Lung (tissue), 12 donors: ENCODE data around the gene RERE. TPM values are rescaled to one million over a fixed set of nuclear protein-coding genes. Genes with fewer than 3 reads are reported as not detected.

Experiments used
- ATAC-seq: fragments of 200-7000 bp; cut with Tn5 transposase; one replicate; pipeline ENCODE4 v1.9.1; 2020; ENCODE audit warnings: moderate number of reproducible peaks; ENCODE audit not compliant: insufficient read depth, low FRiP score
- DNase-seq, 3 donors: peaks; one replicate each; pipeline ENCODE4 v3.0.0-alpha.2; 2013 to 2017
- H3K27ac ChIP-seq, 2 donors: one replicate each; pipeline ENCODE4 v1.5.1; 2013; ENCODE audit warnings: mild to moderate bottlenecking in 2 of 2, moderate library complexity in 2 of 2, control low read depth in 1 of 2, inconsistent platforms in 1 of 2, low read depth in 1 of 2, low read length in 1 of 2
- H3K27me3 ChIP-seq, 3 donors: one replicate each; pipeline ENCODE4 v1.5.1; 2013; ENCODE audit warnings: low read length in 2 of 3; ENCODE audit not compliant: control insufficient read depth in 3 of 3, insufficient read depth in 3 of 3
- H3K36me3 ChIP-seq, 4 donors: one replicate each; pipeline ENCODE4 v1.5.1; 2013; ENCODE audit warnings: low read length in 4 of 4, mild to moderate bottlenecking in 1 of 4, moderate library complexity in 1 of 4; ENCODE audit not compliant: control insufficient read depth in 4 of 4, insufficient read depth in 4 of 4
- H3K4me1 ChIP-seq, 5 donors: one replicate each; pipeline ENCODE4 v1.5.1; 2013; ENCODE audit warnings: low read length in 5 of 5, mild to moderate bottlenecking in 2 of 5, moderate library complexity in 1 of 5; ENCODE audit not compliant: control insufficient read depth in 5 of 5, insufficient read depth in 5 of 5
- H3K4me3 ChIP-seq: one replicate; pipeline ENCODE4 v1.5.1; 2013; ENCODE audit warnings: mild to moderate bottlenecking, control low read depth, moderate library complexity
- H3K9ac ChIP-seq, 2 donors: one replicate each; pipeline ENCODE4 v1.5.1; 2013; ENCODE audit warnings: low read length in 2 of 2, control low read depth in 1 of 2; ENCODE audit not compliant: insufficient read depth in 1 of 2
- H3K9me3 ChIP-seq, 4 donors: one replicate each; pipeline ENCODE4 v1.5.1; 2013; ENCODE audit warnings: low read length in 3 of 4, mild to moderate bottlenecking in 1 of 4, moderate library complexity in 1 of 4; ENCODE audit not compliant: control insufficient read depth in 4 of 4, insufficient read depth in 3 of 4
- WGBS, 2 donors: extraction: QIAGEN DNeasy Blood & Tissue Kit; methylation state at CpG; one replicate each; pipeline ENCODE4 v1.1.7; 2013; 5-methylcytosine and 5-hydroxymethylcytosine counted together
- polyA plus RNA-seq, 2 donors: library from polyadenylated mRNA; stranded (reverse); fragments of 200-250 nt; gene quantifications; one replicate each; pipeline ENCODE4 v1.2.1, GENCODE V29; 2013
- total RNA-seq, 2 donors: library from RNA; depleted of rRNA in 1 of 2; stranded (reverse); fragments of >200 nt in 1 of 2; gene quantifications; one replicate each; pipeline ENCODE4 v1.2.1, GENCODE V29; 2014 to 2021
- TF ChIP-seq, protein P1 (sequence below): IDR thresholded peaks from 2 replicates; pipeline ENCODE4 v1.5.1; 2012; ENCODE audit warnings: mild to moderate bottlenecking; ENCODE audit errors: control extremely low read depth, extremely low read depth
- donor health status: control.
- donor health status: control.
- donor health status: Bipolar disorder and iron deficiency.
- donor health status: healthy.
- donor health status: DM: yes; HTN: yes; CAD: no.

RERE gene
- total and polyA plus RNA-seq, 4 donors, result 21.7 to 207 (median 57.5) TPM

DNA sequence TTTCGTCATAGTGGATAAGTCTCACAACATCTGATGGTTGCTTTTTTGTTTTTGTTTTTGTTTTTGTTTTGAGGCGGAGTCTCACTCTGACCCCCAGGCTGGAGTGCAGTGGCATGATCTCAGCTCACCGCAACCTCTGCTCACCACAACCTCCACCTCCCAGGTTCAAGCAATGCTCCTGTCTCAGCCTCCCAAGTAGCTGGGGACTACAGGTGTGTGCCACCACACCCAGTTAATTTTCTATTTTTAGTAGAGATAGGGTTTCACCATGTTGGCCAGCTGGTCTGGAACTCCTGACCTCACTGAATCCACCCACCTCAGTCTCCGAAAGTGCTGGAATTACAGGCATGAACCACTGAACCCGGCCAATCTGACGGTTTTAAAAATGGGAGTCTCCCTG is 109.2 kb downstream of the RERE start:
- Histone ChIP-seq H3K4me1 (peaks cover 0 to 56% (median 23%) of the 10 kb centered on the region in 5 donors), H3K4me3 (no peak overlapping the region), H3K9ac (no peak overlapping the region), H3K36me3 (no peaks in the 10 kb centered on the region), H3K9me3 (no peaks in the 10 kb centered on the region), H3K27me3 (no peaks in the 10 kb centered on the region), H3K27ac (no peak overlapping the region)
- ATAC-seq (no peak), DNase-seq (no peak)
- 97 to 100% methylated on average over 6 of the region's 6 CpGs for WGBS, 2 donors
- TF ChIP-seq, protein P1, sequence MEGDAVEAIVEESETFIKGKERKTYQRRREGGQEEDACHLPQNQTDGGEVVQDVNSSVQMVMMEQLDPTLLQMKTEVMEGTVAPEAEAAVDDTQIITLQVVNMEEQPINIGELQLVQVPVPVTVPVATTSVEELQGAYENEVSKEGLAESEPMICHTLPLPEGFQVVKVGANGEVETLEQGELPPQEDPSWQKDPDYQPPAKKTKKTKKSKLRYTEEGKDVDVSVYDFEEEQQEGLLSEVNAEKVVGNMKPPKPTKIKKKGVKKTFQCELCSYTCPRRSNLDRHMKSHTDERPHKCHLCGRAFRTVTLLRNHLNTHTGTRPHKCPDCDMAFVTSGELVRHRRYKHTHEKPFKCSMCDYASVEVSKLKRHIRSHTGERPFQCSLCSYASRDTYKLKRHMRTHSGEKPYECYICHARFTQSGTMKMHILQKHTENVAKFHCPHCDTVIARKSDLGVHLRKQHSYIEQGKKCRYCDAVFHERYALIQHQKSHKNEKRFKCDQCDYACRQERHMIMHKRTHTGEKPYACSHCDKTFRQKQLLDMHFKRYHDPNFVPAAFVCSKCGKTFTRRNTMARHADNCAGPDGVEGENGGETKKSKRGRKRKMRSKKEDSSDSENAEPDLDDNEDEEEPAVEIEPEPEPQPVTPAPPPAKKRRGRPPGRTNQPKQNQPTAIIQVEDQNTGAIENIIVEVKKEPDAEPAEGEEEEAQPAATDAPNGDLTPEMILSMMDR, result no peak

DNA sequence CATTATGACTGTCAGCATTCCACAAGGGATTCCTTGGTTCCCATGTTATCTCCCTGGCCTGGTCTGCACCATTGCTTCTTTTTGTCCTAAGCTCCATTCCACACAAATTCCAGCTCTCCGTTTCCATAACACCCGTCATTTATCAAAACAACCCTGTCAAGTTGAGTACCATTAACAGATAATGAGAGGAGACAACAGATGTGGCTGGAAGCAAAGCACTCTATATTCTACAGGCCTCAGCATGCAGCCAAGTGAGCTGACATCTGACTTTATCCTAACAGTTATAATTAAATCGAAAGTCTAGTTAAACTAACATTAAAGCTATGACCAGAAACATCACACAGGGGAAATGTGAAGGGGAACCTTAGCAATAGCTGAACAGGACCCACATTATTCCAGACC is 110.4 kb downstream of the RERE start:
- H3K4me1 ChIP-seq, result peaks cover 2 to 49% (median 23%) of the 10 kb centered on the region in 5 donors
- H3K9ac ChIP-seq, result no peak overlapping the region
- WGBS, 2 donors, result 31 to 63% methylated on average over 3 of the region's 3 CpGs
- DNase-seq (peak; percentile 33 to 80 (median 80)), ATAC-seq (no peak)
- no peaks in the 10 kb centered on the region for H3K36me3 ChIP-seq
- no peaks in the 10 kb centered on the region for H3K27me3 ChIP-seq
- no peak overlapping the region for H3K27ac ChIP-seq
- TF ChIP-seq, protein P1, result no peak
- H3K4me3 ChIP-seq, result no peak overlapping the region
- H3K9me3 ChIP-seq, result no peaks in the 10 kb centered on the region

DNA sequence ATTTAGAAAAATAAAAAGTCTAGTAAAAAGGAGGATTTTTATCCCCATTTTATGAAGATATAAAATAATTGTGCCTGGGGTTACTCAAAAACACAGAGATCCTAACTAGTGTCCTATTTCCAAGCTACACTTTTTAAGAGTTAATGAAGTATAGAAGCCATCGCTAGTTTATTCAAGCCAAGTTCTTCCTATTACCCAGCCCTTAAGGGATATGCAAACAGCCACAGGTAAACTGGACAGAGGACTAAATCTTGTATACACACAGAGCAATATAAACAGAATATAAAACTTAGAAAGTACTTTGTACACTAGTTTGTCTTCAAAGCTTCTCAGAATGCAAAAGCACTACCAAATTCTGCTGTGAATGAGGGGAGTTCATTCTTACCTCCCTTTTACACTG is 111.1 kb downstream of the RERE start:
- no peak overlapping the region for H3K4me3 ChIP-seq
- H3K27me3 ChIP-seq, result no peaks in the 10 kb centered on the region
- no peak for ATAC-seq
- no peaks in the 10 kb centered on the region for H3K9me3 ChIP-seq
- DNase-seq, result no peak
- H3K9ac ChIP-seq, result no peak overlapping the region
- H3K4me1 ChIP-seq, result peaks cover 2 to 49% (median 21%) of the 10 kb centered on the region in 5 donors
- H3K36me3 ChIP-seq, result no peaks in the 10 kb centered on the region
- TF ChIP-seq, protein P1, result no peak
- H3K27ac ChIP-seq, result no peak overlapping the region
- 74 to 93% methylated on average over 1 of the region's 1 CpG for WGBS, 2 donors

DNA sequence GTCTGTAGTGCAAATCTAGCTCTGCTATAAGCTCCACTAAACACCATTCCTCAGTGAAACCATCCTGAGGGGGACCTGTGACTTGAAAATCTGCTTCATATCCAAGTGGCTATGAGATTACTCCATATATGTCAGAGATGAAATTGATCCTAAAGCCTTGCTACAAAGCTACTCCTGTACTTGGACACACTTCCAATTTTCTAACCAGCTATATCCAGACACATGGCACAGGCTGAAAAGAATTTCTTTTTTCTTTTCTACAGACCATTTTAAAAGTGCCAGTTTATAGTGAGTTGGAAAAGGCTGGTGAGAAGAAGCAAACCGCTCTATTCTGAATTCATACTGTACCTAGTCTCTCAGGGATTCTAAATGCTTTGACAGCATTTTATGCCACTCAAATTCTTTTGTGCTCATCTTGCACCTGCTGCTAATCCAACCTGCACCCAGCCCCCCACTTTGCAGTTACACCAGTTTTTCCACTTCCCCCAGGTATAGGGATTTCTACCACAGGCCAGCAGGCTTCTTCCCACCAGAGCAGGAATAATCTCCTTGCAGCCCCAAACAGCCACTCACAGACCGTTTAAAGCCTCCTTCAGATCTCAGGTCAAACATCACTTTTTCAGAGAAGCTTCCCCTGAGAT is 112.5 kb downstream of the RERE start:
- TF ChIP-seq, protein P1, result no peak
- no peaks in the 10 kb centered on the region for H3K27me3 ChIP-seq
- 53 to 67% methylated on average over 2 of the region's 2 CpGs for WGBS, 2 donors
- peak overlapping the region in 1 of 2 donors; percentile 67 for H3K27ac ChIP-seq
- H3K36me3 ChIP-seq, result no peaks in the 10 kb centered on the region
- peaks cover 4 to 53% (median 21%) of the 10 kb centered on the region in 5 donors for H3K4me1 ChIP-seq
- no peak overlapping the region for H3K4me3 ChIP-seq
- H3K9ac ChIP-seq, result no peak overlapping the region
- DNase-seq (peak in 2 of 3 donors; percentile 20 to 40), ATAC-seq (no peak)
- H3K9me3 ChIP-seq, result no peaks in the 10 kb centered on the region
